Activated T-cell treated with anti-CD3 and anti-CD28 coated beads, Interleukin-2, amount 50 U/mL, for 72 hours (primary cell): ENCODE results near the gene MBD3L5. TPM values are rescaled to one million over a fixed set of nuclear protein-coding genes. Genes with fewer than 3 reads are reported as not detected.

Experiments used
- total RNA-seq, 2 donors: library from RNA; stranded (reverse); gene quantifications; one replicate each; pipeline ENCODE4 v1.2.3, GENCODE V29; 2022

Gene MBD3L5
- total RNA-seq, 2 donors from 2014 or later: not detected

Other genes starting within 250 kb of the MBD3L5 start
- 10 to 100 TPM; 14.3 to 15.8 TPM for gene ADGRE1, start 143.0 kb upstream of the MBD3L5 start, total RNA-seq
- gene MBD3L2B, start 9.1 kb upstream of the MBD3L5 start, total RNA-seq: not detected
- gene MBD3L4, start 9.6 kb downstream of the MBD3L5 start, total RNA-seq: not detected
- gene MBD3L2, start 18.7 kb downstream of the MBD3L5 start, total RNA-seq: not detected
- not detected for gene MBD3L3, start 28.1 kb downstream of the MBD3L5 start, total RNA-seq
- gene ZNF557, start 39.1 kb downstream of the MBD3L5 start, total RNA-seq: 10 to 100 TPM in 1 of 2 donors, 1 to 10 TPM in 1; 8.6 to 11.9 TPM